ENCODE results near the gene ORC6.
A peak's percentile ranks its signal among the peaks of the same experiment; 100 is the strongest.
"Not testable (repeated sequence)": the region's sequence is repeated elsewhere in the genome, so short reads cannot be mapped to it uniquely, and the experiment has no call there.

Gene ORC6

DNA sequence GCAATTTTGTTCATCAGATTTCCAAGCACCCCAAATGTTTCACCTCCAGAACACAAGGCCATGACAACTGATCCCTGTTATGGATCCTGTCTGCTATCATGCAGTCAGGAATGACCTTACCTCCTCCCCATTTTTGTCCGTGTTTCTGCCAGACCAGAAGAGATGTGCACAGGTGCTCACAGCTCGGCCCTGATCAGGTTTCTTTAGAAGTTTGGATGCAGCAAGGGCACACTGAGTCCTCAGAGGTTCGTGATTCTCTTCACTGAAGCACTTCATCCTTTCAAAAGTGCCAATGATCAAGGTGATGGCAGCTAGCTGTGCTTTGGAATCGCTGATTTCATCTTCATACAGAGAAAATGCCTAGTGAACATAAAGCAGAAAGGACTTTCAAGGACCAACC lies 27.3 kb upstream of the ORC6 start:
- DNase-seq (ENCODE audit: low read depth), result no peak
- TF ChIP-seq, protein P1, sequence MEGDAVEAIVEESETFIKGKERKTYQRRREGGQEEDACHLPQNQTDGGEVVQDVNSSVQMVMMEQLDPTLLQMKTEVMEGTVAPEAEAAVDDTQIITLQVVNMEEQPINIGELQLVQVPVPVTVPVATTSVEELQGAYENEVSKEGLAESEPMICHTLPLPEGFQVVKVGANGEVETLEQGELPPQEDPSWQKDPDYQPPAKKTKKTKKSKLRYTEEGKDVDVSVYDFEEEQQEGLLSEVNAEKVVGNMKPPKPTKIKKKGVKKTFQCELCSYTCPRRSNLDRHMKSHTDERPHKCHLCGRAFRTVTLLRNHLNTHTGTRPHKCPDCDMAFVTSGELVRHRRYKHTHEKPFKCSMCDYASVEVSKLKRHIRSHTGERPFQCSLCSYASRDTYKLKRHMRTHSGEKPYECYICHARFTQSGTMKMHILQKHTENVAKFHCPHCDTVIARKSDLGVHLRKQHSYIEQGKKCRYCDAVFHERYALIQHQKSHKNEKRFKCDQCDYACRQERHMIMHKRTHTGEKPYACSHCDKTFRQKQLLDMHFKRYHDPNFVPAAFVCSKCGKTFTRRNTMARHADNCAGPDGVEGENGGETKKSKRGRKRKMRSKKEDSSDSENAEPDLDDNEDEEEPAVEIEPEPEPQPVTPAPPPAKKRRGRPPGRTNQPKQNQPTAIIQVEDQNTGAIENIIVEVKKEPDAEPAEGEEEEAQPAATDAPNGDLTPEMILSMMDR (IDR thresholded peaks at IDR 0.05; ENCODE audit: insufficient read depth, low read depth, low read length, missing control alignments), result no peak
- H3K4me3 ChIP-seq (ENCODE audit: low read length), result no peak overlapping the region

DNA sequence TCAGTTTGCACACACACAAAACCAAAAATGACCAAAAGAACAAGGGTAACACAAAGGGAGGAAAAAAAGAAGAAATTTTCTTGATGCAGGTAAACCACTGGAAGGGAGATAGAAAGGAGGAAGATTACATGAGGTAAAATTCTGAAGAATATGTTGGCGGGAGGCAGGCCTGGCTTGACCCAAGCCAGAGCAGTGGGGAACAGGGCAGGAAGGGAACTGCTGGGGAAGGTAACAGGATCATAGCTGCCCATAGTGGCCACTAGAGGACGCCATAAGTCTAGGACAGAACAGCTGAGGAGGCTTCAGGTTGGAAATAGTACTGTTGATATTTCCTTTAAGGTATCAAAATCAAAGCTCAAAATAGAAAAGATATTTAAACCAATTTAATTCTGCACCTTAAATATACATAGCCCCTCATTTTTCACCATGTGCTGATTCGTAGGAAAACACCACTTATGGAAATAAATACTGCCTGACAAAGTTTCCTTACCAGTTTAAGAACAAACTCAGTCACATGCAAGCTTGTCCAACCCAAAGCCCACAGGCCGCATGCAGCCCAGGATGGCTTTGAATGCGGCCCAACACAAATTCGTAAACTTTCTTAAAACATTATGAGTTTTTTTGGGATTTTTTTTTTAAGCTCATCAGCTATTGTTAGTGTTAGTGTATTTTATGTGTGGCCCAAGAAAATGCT lies 16.0 kb upstream of the ORC6 start:
- DNase-seq (ENCODE audit: low read depth), result peak; percentile 77
- H3K4me3 ChIP-seq (ENCODE audit: low read length), result no peak overlapping the region
- TF ChIP-seq, protein P1 (IDR thresholded peaks at IDR 0.05; ENCODE audit: insufficient read depth, low read depth, low read length, missing control alignments), result peak; percentile 99

DNA sequence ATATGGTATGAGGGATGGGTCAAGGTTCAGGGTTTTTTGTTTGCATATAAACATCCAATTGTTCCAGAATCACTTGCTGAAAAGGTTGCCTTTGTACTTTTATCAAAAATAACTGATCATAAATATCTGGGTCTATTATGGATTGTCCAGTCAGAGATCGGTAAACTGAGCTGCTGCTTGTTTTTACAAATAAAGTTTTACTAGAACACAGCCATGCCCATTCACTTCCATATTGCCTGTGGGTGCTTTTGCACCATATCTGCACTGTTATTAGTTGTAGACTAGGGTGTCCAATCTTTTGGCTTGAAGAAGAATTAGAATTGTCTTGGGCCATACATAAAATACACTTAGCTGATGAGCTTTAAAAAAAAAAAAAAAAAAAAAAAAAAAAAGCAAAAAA lies 11.5 kb upstream of the ORC6 start:
- not testable (repeated sequence) for DNase-seq (ENCODE audit: low read depth); H3K4me3 ChIP-seq (ENCODE audit: low read length)

DNA sequence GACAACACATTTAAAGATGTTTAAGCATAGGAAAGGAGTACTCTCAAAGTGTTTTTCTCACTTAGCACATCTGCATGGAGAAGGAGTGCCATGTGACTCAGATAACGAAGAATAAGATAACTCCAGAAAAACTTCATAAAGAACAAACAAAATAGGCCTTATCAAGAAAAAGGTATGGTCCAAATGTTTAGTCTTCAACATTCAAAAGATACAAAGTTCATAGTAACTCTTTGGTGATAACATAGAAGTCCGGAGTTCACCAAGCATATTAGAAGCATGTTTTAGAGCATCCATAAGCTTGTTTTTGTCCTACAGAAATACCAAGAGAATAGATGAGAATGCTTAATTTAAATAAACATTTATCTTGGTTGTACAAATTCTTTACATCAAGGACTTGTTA lies 7.6 kb upstream of the ORC6 start:
- not testable (repeated sequence) for DNase-seq (ENCODE audit: low read depth)

DNA sequence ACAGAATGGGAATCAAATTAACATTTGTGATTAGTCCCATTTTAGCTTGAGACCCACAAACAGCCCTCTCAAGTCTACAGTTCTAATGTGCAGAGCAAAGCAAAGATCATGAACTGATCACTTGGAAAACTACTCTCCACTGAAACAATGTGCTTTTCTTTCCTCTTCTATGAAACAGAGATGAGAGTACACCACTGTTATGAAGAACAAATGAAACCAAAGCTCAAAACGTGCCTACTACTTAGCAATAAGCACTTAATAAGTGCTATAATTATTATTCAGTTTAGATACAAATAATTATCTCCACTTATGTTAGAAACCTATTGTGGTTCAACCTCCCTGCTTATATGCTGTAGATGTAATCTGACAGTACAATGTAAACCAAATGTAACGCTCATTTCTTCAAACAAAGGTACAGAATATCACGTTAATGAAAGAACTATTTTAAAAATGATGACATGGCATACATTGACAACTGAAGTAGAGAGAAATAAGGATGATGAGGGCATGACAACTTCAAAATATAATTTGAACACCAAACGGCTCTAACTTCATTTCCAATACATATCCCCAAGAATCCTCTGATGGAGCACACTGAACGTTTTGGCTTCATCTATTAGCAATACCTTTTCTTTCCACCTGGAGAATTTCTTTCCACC lies 2.5 kb upstream of the ORC6 start:
- H3K4me3 ChIP-seq (ENCODE audit: low read length), result peak overlapping the region; percentile 84
- TF ChIP-seq, protein P1 (IDR thresholded peaks at IDR 0.05; ENCODE audit: insufficient read depth, low read depth, low read length, missing control alignments), result no peak

More for the DNA sequence above, 7.6 kb upstream of the ORC6 start:
- H3K4me3 ChIP-seq (ENCODE audit: low read length), result not testable (repeated sequence)

DNA sequence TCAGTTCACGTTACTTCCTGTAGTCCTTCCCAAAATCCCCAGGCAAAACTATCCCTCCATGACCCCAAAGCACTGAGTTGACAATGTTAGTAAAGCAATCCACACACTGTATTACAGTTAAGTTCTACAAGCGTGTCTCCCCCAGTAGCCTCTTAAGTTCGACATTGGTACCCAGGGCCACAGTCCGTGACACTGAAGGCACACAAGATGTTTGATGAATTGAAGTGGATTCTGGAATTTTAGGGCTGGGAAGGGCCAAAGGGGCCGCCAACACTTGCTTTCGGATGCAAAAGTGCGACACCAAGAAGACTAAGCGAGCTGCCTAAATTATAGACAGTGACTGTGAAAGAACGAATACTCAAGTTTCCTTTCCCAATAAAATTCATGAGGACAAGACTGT lies 2.0 kb upstream of the ORC6 start:
- H3K4me3 ChIP-seq (ENCODE audit: low read length), result peak overlapping the region; percentile 84
- TF ChIP-seq, protein P1 (IDR thresholded peaks at IDR 0.05; ENCODE audit: insufficient read depth, low read depth, low read length, missing control alignments), result no peak
- DNase-seq (ENCODE audit: low read depth), result no peak

More for the DNA sequence above, 2.5 kb upstream of the ORC6 start:
- DNase-seq (ENCODE audit: low read depth), result no peak

DNA sequence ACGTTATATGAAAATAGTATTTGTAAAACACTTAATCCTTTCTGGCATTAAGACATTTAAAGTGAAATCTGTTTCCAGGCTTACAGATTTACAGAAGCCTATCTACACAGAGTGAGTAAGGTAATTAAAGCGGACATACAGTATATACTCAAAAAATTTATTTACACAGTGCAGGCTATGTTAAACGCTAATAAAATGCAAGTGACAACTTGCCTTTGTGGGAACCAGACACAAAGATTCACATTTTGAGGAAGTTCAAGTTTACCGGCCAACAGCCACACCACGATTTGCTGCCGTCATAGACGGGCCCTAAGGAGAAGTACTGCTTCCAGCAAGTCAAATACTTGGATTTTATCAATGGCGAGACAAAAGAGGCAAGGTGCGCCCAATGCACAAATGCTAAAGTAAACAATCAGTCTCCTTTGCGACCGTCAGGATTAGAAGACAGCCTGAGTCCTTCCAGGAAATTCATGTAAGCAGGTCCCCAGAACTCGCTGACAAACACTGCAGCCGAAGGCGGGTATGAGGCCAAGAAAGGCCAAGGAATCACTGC lies 1.3 kb upstream of the ORC6 start:
- TF ChIP-seq, protein P1 (IDR thresholded peaks at IDR 0.05; ENCODE audit: insufficient read depth, low read depth, low read length, missing control alignments), result no peak
- peak; percentile 81 for DNase-seq (ENCODE audit: low read depth)
- H3K4me3 ChIP-seq (ENCODE audit: low read length), result peak overlapping the region; percentile 84
